ENCODE measurements around the gene CFAP90.

Gene CFAP90

DNA sequence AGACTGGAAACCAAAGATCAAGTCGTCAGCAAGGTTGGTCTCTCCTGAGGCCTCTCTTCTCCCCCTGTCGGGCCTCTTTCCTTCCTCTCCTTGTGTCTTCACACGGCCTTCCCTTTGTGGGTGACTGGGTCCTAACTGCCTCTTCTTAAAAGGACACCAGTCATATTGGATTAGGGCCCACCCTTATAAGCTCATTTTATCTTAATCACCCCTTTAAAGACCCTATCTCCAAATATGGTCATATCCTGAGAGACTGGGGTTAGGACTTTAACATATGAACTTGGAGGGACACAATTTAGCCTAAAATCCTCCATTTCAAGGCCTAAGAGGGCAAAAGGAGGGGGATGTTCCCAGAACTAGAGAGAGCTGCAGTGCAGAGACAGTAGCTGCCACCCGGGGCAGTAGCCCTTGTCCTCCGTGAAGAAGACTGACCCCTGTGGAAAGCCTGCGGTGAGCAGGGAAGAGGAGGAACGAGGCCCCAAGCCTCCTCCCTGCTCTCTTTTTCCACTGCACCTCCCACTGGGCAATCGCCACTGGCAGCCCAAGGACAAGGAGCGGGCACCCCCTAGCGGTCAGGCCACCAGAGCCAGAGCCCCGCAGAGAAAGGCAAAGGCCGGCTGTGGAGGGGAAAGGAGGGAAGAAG is 34.9 kb downstream of the CFAP90 start:
- peak; percentile 97 for DNase-seq

DNA sequence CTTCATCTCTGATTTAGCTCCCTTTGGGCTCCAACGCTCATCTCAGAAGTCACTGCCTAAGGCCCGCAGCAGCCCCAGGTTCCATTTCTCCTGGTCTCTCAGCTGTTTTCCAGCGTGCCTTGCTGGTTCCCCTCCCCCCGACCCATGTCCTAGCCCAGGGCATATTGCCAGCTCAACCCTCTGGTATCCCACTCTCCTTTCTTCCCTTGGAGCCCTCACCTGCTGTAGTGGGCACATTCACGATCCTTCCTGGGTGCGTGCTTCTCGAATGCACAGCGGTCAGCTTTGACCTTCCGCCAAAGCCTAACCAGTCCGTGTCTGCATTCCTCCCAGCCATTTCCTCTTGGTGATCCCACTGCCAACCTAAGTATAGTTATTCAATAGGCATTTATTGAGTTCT is 36.1 kb downstream of the CFAP90 start:
- no peak for DNase-seq

DNA sequence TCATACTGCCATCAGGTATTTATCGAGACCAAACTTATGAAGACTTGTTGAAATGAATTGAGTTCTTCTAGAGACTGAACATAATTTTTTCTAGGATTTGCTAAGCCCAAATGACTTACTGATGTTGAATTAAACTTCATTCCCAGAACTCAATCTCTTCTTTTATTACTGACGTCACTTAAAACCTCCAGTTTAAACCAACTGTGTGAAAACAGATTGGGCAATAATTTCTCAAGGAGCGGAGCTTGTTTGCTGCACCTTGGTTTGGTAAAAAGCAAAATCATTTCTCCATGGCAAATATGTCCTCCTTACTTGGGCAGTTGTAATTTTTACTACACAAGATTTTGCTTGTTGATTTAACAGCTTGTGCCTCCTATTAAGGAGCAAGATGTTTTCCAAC is 37.4 kb downstream of the CFAP90 start:
- DNase-seq, result no peak

DNA sequence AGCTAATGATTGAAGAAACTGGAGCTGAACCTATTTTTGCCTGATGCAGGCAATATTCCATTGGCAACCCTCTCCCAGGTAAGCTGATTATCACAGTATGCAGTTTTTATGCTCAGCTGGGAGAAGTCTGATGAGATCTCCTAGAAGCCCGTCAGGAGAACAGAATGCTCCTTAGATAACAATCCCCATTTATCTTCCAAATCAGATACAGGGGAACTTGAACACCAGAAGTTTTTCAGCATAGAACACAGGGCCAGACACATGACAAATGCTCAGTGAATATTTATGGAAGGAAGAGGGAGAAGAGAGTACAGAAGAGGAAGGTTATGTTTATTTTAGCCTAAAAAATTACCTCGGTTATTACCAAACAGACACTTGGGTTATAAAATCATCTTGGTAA is 37.9 kb downstream of the CFAP90 start:
- DNase-seq, result peak; percentile 1

DNA sequence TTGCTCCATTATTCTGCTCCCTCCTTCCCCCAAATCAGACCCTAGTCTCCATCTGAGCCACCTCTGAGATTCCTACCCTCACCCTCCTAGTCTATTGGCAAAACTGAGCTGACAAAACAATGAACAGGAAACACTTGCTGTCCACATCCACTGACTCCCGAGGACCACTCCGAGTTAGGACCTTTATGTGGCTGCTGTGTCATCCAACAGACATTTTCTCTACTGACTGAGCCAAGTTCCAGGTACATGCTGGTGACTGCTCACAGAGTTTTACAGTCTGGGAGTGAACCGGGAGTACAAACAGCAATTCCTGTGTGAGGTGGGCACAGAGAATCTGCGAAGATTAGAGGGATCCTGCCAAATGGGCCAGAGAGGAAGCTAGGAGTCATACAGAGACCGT is 39.2 kb downstream of the CFAP90 start:
- peak; percentile 47 for DNase-seq

DNA sequence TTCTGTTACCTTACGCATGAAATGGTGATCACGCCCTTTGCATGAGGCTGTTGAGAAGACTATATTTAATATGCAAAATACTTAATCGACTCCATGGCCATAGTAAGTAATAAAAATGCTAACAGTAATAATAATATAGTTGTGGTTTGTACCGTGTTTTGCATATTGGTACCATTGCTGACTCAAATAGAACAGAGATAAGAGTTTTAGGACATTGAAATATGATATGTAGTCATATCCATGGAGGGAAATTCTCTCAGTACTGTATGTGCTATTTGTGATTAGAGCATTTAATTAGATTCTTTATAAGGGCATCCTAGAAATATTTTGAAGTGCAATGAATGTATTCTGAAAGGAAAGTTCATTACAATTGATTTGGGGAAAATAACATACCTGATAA is 41.9 kb downstream of the CFAP90 start:
- DNase-seq, result no peak

DNA sequence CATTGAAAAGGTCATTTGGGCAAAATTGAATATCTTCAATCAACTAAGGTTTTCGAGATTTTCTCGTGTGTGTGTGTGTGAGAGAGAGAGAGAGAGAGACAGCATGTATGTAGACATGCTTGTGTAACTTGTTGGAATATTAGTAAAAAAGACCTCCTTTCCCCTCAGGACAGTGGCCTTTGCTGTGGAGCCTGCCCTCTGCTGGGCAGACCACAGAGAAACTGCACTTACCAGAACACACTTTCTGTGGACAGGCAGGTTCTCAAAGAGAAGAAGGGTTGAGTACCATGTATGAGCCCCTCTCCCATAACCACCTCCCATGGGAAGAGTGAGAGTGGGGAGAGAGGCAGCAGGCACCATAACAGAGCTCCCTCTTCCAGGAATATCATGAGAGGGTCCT is 45.6 kb downstream of the CFAP90 start:
- peak; percentile 67 for DNase-seq

DNA sequence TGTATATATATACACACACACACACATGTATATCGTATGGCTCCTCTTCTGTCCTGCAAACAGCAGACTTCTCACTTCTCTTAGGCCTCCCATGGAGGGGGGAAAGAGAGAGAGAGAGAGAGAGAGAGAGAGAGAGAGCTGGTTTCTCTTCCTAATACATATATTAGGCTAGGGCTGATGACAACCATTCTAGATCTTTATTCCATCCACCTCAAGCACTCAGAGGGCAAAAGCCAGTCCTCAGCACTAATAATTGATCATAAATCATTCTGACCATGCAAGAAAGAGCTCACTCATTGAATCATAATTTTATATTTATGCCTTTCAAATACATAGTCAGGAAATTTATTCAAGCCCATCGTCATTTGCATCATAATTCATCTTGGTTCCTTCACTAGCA is 47.0 kb downstream of the CFAP90 start:
- no peak for DNase-seq

DNA sequence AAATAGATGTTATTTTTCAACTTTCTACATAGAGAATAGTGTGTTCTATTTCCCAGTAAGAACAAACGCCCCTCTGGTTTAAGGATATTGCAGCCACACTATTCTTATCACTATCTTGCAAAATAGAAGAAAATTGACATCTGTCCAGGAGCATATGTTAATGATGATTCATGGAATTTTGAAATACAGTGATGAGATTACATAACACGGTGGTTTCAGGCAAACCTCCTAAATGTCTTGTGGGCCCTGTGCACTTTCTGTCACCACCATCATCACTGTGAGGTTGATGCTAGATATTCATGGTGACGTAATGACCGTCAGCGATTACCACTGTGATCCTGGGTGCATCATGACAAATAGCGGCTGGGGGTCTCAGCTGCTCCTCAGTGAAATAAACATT is 48.1 kb downstream of the CFAP90 start:
- no peak for DNase-seq

DNA sequence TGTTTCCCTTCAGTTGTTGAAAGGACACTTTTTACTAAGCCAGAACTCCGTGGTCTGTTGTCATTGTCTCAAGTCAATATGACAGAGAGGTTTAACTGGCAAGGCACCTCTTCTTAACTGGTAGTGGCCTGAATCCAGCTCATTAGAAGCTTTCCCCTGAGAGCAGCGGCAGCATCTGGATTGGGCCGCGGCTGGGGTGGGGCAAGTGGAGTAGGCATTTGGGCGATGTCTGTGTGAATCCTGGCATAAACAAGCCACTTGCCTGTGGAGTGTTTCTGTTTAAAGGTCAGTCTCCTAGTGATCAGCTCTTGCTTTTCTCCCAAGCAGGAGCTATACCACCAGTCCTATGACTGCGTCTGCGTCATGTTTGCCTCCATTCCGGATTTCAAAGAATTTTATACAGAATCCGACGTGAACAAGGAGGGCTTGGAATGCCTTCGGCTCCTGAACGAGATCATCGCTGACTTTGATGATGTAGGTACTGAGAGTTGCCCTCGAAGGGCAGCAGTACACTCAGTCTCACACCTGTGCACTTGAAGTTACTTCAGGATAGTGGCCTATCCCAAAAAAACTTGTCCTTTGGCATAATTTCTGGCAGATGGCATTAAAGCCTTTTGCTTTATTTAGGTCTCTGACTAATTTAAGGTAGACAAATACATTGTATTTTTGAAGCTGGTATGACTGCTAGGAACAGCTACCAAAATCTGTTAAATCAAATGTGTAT is 48.9 kb downstream of the CFAP90 start:
- DNase-seq, result no peak

DNA sequence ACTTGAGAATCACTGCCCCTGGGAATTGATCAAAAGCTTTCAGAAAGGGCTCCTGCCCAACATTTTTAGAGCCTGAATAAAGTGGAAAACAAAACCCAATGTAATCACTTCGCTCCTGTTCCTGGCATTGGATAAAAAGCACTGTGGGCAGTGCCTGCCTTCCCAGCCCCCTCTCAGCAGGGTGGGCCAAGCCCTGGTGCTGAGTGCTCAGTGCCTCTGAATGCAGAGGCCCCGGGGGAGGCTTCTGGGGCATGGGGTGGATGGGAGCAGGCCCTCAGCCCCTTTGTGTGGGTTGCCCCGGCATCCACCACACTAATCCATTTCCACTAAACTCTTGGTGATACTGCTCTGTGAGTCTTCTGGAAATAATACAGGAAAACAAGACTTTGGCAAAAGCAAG is 55.6 kb downstream of the CFAP90 start:
- DNase-seq, result no peak

DNA sequence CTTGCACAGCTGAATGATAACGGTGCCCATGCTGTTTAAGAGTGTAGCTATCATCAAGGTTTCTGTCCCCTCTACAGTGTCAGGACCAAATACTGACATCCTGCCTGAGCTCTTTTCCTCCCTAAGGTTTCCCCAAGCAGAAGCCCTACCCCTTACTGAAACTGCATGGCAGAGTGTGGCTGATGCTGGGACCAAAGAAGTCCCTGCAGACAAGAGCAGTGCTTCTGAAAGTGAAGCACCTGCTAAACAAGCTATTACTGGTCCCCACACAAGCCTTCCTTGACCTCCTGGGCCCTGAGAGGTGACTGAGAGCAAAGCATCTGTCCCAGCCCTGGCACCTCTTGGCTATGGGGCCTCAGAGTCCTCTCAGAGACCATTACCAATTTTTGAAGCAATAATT is 56.1 kb downstream of the CFAP90 start:
- no peak for DNase-seq

DNA sequence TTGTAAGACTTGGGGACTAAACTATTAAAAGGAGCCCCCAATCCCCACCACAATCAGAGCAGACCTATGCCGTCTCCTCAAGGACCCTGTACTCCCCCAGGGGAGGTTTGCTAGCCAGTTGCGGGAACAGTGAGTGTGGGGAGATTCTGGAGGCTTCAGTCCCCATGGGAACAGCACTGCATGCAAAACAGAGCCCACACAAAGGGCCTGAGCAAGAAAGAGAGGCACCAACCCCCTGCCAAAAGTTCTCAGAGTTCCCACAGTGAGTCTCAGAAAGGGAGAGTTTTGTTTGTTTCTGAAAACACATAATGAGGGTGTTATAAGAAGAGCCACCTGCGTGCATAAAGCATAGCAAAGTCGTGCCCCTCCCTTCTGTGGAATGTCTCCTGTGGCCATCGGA is 56.6 kb downstream of the CFAP90 start:
- DNase-seq, result no peak

DNA sequence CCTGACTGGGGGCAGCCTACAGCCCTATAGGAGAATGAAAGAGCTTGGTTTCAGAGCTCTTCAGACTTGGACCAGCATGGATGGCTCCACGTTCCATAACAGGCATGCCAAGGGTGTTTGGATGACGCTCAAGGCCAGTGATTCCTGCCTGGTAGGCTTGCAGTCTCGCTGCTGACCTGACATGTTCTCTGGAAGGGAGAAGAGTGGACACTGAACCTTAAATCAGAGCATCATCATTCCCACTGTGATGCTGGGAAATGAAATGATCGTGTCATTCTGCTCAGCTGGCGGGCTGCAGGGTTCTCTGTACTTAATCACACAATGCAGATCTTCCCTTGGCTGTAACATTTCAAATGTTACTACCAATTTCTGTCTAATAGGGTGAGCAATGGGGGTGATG is 57.0 kb downstream of the CFAP90 start:
- no peak for DNase-seq

DNA sequence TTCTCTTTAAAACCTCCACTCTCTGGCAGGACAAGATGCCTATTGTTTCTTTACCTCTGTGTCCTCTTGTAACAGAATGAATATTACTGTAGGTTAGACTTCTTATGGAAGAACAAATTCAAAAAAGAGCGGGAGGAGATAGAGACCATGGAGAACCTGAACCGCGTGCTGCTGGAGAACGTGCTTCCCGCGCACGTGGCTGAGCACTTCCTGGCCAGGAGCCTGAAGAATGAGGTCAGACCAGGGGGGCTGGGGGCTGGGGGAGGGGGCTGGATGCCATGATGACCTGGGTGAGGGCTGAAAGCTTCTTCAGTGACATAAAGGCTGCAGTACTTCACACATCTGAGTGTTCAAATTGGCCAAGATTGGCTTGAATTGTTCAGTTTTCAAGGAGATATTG is 61.4 kb downstream of the CFAP90 start:
- DNase-seq, result peak; percentile 50

DNA sequence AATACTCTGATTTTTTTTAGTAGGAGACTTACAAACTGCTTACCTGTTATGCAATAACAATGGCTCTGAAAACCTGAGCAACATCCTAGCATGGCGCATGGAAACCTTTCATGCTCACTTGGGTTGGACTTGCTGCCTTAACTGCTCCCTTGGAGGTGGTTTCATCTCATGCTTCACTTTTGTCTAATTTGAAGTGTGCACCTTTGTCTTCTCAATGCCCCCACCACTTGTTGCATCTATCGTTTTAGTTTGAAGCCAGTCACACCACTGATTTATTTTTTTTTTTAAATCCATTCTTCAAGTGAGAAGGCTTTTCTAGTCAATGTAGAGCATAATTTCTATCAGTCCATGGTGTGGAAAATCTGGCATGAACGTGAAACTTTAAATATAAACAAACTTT is 63.2 kb downstream of the CFAP90 start:
- no peak for DNase-seq

DNA sequence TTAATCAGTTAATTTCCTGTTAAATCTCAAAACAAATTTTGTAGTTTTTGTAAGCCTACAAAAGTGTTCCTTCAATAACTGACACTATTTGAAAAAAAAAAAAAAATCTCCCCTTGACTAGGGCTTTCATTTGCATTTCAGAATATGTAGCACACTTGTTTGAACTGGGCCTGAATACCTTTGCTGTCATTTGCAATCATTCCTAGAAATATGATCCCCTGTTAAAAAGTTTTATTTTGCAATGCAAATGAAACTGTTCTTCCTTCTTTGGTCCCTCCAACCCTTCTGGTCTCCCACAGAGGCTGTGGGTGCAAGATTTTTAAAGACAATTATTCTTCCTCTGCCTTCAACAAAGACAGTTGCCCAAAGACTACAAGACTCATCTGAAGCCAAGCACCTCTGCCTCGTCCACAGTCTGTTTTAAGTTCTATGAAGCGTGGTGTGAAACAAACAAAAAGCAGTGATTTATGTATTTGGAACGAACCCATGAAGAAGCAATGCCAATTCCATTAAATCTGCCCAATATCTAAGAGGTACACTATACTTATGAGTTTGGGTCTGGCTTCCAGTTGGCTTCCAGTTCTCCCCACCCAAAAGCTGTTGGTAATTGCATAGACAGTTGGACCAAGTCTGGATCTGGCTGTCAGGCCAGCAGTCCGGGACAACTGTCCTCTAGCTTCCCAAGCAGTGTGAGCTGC is 66.1 kb downstream of the CFAP90 start:
- DNase-seq, result peak; percentile 16

DNA sequence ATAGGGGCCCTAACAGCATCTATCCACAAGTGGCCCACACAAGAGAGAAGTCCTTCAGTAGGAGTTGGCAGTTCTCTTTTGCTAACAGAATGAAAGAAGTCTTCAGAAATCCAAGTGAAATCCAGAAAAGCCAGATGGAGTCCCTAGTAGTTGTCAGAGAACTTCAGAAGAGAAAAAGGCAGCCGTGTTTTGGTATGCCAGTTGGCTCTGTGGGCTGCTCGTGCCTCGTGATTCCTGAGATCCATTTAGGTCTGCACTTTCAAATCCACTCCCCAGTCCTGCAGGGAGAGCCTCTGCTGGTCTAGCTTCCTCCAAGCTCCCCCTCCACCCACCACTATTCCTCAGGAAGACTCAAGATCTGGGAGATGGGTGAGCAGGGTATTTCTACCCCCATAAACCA is 69.0 kb downstream of the CFAP90 start:
- peak; percentile 22 for DNase-seq

Measured in islet precursor cell (in vitro differentiated cells).